ENCODE results near the gene STKLD1.

STKLD1 gene

DNA sequence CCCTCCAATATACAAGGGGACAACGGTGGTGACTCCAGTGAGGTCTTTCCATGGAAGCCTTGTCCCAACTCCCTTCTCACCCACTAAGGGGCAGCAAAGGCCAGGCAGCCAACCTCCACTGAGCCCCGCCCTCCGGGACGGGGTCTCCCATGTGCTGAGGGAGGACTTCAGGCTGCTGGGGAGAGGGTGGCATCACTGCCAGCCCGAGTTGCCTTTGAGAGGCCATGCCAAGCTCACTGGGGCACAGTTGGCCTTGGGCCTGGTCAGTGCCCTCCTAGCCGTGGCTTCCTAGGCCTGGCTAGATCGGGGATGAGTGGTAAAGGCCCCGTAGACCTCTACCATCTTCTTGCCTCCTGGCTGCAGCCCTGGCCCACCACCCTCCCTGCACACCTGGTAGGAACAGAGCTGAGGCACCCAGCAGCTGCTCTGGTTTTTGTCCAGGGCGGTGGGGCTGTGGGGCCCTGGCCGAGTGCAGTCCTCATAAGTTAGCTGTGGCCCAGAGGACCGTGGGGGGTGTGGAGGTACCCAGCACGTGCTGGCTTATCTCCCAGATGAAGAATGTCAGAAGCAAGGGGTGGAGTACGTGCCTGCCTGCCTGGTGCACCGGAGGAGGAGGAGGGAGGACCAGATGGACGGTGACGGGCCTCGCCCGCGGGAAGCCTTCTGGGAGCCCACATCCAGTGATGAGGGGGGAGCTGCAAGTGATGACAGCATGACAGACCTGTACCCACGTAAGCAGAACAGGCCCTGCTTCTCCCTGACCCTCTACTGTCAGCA, 16.6 kb upstream of the STKLD1 start:
- peaks cover 64% of the 10 kb centered on the region for H3K36me3 ChIP-seq (ENCODE audit: insufficient read depth, low read length)
- no peak overlapping the region for H3K4me3 ChIP-seq (ENCODE audit: low read length)
- H3K27me3 ChIP-seq (ENCODE audit: insufficient read depth, low read length), result no peaks in the 10 kb centered on the region
- no peak overlapping the region for H2AFZ ChIP-seq (ENCODE audit: low read depth, low read length)
- peaks cover 14% of the 10 kb centered on the region for H3K4me1 ChIP-seq (ENCODE audit: insufficient read depth, low read length)
- H3K9me3 ChIP-seq (ENCODE audit: low read length), result no peaks in the 10 kb centered on the region

DNA sequence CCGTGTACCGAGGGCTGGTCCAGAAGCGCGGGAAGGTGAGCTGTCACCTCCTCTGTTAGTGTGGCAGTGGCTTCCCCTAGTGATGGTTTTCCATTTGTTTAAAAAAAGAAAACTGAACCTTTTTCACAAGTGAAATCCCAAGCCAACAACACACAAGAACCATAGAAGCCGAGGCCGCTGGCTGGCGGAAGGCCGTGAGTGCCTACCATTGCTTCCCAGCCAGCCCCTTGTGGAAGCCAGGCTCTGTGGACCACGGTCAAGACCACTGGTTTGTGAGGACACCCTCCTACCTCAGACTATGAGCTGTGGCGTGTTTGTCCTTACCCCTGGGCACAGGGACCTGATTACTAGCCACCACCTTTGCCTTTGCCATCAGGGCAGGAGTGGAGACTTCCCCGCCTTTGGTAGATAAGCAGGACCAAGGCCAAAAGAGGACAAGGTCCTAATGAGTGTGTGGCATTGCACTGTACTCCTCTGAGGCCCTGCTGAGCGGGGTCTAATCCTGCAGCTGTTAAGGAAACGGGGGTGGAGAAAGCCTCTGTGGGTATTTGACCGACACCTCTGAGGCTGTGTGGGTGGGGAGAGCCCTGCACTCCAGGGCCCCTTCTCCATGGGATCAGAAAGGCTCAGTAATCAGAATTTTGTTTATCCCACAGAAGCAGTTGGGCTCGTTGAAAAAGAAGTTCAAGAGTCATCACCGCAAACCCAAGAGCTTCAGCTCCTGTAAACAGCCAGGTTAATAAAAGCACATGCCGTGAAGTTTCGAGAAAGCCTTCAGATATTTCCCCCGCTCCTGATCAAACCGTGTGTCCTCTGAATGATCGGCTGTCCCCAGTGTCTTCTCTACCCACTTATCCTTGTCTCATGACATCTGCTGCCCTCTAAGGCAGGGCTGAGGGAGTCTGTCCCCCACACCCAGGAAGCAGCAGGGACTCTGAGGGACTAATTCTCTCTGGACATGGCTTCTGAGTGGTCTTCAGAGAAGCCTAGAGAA, 15.5 kb upstream of the STKLD1 start:
- Histone ChIP-seq H3K4me1 (ENCODE audit: insufficient read depth, low read length) (peaks cover 12% of the 10 kb centered on the region), H3K36me3 (ENCODE audit: insufficient read depth, low read length) (peaks cover 72% of the 10 kb centered on the region), H3K4me3 (ENCODE audit: low read length) (no peak overlapping the region), H3K27me3 (ENCODE audit: insufficient read depth, low read length) (no peaks in the 10 kb centered on the region), H3K9me3 (ENCODE audit: low read length) (no peaks in the 10 kb centered on the region), H2AFZ (ENCODE audit: low read depth, low read length) (no peak overlapping the region)

DNA sequence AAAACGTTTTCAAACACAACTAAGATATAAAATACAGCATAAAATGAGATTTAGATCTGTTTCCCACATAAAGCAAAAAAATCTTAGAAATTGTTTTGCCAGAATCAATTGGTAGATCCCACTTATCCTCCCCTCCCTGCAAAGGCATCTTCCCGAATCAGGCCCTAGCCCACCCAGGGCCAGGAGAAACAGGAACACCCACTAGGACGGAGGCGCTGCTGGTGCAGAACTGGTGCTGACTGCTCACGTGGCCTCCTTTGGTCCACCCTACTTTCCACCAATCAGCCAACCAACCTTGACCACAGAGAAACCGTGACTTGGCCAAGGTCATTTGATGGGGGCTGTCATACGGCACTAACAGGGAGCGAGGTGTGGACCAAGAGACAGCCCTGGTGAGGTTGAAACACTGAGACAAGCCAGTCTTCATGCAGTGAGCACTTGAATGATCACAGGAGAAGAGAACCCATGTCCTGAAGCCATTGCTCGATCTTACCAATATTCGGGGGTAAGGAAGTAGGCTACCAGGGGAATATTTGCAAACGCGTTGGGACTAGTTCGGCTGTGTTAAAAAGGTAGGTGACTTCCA, 14.6 kb upstream of the STKLD1 start:
- Histone ChIP-seq H3K36me3 (ENCODE audit: insufficient read depth, low read length) (peaks cover 81% of the 10 kb centered on the region), H2AFZ (ENCODE audit: low read depth, low read length) (no peak overlapping the region), H3K4me3 (ENCODE audit: low read length) (no peak overlapping the region), H3K27me3 (ENCODE audit: insufficient read depth, low read length) (no peaks in the 10 kb centered on the region), H3K4me1 (ENCODE audit: insufficient read depth, low read length) (peaks cover 12% of the 10 kb centered on the region), H3K9me3 (ENCODE audit: low read length) (no peaks in the 10 kb centered on the region)

DNA sequence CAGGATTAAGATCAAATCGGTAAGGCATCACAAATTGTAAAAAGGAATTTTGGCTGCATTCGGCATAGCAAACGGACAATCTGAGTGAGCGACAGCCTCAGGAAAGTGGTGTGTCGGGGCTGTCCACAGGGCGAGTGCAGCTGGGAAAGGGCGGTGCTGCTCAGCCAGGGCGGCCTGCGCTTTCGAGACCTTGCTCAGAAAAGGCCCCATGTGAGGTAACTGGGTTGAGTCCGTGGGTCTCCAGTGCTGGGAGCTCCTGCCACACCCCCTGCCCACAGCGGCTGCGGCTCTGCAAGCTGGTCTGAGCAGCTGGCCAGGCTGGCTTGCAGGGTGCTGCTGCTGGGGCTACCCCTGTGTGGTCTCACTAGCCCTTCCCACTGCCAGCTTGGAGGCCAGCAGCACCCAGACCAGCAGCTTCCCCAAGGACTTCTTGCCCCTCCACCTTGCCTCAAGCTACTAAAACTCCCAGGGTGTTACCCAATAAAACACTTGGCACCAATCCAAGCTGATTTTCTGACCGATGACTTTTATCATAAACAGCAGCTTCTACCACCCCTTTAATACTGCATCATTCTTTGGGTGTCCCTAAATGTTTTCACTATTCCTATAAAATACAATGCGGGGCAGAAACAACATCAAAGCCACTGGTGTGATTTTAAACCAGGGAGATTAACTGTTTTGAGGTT, 13.7 kb upstream of the STKLD1 start:
- Histone ChIP-seq H3K27me3 (ENCODE audit: insufficient read depth, low read length) (no peaks in the 10 kb centered on the region), H3K4me3 (ENCODE audit: low read length) (no peak overlapping the region), H3K4me1 (ENCODE audit: insufficient read depth, low read length) (peaks cover 5% of the 10 kb centered on the region), H3K9me3 (ENCODE audit: low read length) (no peaks in the 10 kb centered on the region), H3K36me3 (ENCODE audit: insufficient read depth, low read length) (peaks cover 88% of the 10 kb centered on the region), H2AFZ (ENCODE audit: low read depth, low read length) (no peak overlapping the region)

DNA sequence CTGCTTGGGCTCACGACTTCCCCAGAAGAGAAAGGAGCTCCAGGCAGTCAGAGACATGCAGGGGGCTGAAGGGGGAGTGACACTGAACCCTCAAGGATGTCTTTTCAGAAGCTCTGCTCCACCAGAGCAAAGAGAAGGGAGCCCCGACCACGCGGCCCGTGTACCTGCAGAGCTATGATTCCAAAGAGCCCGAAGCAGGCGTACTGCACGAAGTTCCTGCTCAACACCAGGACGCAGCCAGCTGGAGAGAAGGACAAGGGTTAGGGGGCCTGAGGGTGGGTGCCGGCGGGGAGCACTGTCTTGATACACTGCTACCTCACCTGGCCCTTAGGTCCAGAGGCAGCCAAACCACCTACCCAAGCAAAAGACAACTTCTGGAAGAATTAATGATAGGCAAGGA, 9.7 kb upstream of the STKLD1 start:
- H3K9me3 ChIP-seq (ENCODE audit: low read length), result no peaks in the 10 kb centered on the region
- H2AFZ ChIP-seq (ENCODE audit: low read depth, low read length), result no peak overlapping the region
- peaks cover 68% of the 10 kb centered on the region for H3K36me3 ChIP-seq (ENCODE audit: insufficient read depth, low read length)
- H3K4me3 ChIP-seq (ENCODE audit: low read length), result no peak overlapping the region
- no peaks in the 10 kb centered on the region for H3K4me1 ChIP-seq (ENCODE audit: insufficient read depth, low read length)
- H3K27me3 ChIP-seq (ENCODE audit: insufficient read depth, low read length), result no peaks in the 10 kb centered on the region

DNA sequence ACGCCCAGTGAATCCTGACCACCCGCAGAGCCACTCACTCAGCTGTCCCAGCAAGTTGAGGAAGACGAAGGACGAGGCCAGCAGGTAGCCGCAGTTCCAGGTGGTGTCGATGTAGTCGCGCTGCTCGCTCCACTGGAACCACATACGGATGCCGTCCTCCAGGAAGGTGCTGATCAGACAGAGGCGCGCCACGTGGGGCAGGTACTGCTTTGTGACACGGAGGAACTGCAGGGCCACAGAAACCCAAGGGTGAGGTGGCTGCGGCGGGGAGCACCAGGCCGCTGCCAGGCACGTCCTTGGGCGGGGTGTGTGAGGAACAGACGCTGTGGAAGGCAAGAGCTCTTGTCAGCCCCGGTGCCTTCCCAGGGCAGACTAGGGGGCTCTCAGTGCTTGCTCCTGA, 8.9 kb upstream of the STKLD1 start:
- no peaks in the 10 kb centered on the region for H3K4me1 ChIP-seq (ENCODE audit: insufficient read depth, low read length)
- H3K36me3 ChIP-seq (ENCODE audit: insufficient read depth, low read length), result peaks cover 65% of the 10 kb centered on the region
- H3K9me3 ChIP-seq (ENCODE audit: low read length), result no peaks in the 10 kb centered on the region
- H3K27me3 ChIP-seq (ENCODE audit: insufficient read depth, low read length), result no peaks in the 10 kb centered on the region
- no peak overlapping the region for H2AFZ ChIP-seq (ENCODE audit: low read depth, low read length)
- no peak overlapping the region for H3K4me3 ChIP-seq (ENCODE audit: low read length)

DNA sequence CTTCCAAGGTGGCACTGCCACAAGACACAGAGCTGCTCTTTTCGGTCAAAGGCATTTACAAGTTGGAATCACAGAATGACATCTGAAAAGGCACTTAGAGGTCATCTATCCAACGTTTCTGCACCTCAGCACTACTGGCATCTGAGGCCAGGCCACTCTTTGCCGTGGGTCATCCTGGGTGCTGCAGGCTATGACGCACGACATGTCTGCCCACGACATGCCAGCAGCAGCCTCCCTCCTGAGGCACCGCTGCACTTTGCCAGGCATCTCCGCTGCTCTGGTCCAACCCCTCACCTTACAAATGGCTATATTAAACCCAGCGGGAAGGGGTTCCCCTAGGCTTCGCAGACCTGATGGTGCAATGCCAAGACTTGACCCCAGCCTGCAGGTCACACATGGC, 8.4 kb upstream of the STKLD1 start:
- H3K36me3 ChIP-seq (ENCODE audit: insufficient read depth, low read length), result peaks cover 65% of the 10 kb centered on the region
- H3K4me3 ChIP-seq (ENCODE audit: low read length), result no peak overlapping the region
- no peaks in the 10 kb centered on the region for H3K27me3 ChIP-seq (ENCODE audit: insufficient read depth, low read length)
- H3K9me3 ChIP-seq (ENCODE audit: low read length), result no peaks in the 10 kb centered on the region
- H3K4me1 ChIP-seq (ENCODE audit: insufficient read depth, low read length), result no peaks in the 10 kb centered on the region
- H2AFZ ChIP-seq (ENCODE audit: low read depth, low read length), result no peak overlapping the region

DNA sequence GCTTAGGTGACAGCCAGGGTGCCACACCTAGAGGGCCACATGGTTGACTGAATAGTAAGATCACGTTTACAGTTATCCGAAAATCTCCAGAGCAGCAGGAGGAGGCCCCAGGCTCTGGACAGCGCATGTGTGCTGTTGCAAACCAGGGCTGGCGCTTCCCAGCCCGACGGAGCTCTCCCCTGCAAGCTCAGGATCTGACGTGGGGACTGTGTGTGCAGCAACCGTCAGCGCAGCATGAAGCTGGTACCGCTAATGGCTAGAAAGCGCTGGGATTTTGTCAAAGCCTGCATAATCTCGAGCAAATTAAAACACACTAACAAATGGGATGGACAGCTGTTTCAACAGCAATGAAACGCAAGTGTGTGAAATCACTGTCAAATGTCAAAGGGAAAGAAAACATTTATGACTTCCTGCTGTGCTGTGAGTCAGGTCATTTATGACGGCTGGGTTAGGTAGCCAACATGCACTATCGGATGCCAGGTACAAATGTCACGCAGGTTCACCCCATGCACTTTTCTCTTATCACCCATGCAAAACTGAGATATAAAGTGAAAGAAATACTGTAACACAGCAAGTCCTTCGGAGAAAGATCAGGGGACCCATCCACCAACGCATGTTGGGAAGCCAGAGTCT, 7.8 kb upstream of the STKLD1 start:
- H3K9me3 ChIP-seq (ENCODE audit: low read length), result no peaks in the 10 kb centered on the region
- H2AFZ ChIP-seq (ENCODE audit: low read depth, low read length), result no peak overlapping the region
- H3K36me3 ChIP-seq (ENCODE audit: insufficient read depth, low read length), result peaks cover 63% of the 10 kb centered on the region
- H3K27me3 ChIP-seq (ENCODE audit: insufficient read depth, low read length), result no peaks in the 10 kb centered on the region
- no peaks in the 10 kb centered on the region for H3K4me1 ChIP-seq (ENCODE audit: insufficient read depth, low read length)
- H3K4me3 ChIP-seq (ENCODE audit: low read length), result no peak overlapping the region

DNA sequence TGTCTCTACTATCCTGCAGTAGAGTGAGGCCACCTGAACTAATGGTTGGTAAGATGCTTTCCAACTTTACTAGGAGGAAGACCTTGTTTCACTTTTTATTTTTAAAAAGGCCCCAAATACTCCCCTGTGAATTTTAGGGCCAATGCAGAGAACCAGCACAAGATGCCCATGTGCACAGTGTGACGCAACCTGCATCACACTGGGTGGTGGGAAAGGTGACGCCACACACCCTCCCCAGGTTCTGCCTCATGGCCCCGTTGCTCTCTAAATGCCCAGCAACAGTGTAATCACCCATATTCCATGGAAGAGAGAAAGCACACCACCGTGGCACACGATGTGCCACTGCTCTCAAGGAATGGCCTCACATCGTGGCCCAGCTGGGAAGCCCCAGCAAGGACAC, 6.7 kb upstream of the STKLD1 start:
- Histone ChIP-seq H3K27me3 (ENCODE audit: insufficient read depth, low read length) (no peaks in the 10 kb centered on the region), H3K4me3 (ENCODE audit: low read length) (no peak overlapping the region), H3K4me1 (ENCODE audit: insufficient read depth, low read length) (no peaks in the 10 kb centered on the region), H2AFZ (ENCODE audit: low read depth, low read length) (no peak overlapping the region), H3K36me3 (ENCODE audit: insufficient read depth, low read length) (peaks cover 53% of the 10 kb centered on the region), H3K9me3 (ENCODE audit: low read length) (no peaks in the 10 kb centered on the region)

DNA sequence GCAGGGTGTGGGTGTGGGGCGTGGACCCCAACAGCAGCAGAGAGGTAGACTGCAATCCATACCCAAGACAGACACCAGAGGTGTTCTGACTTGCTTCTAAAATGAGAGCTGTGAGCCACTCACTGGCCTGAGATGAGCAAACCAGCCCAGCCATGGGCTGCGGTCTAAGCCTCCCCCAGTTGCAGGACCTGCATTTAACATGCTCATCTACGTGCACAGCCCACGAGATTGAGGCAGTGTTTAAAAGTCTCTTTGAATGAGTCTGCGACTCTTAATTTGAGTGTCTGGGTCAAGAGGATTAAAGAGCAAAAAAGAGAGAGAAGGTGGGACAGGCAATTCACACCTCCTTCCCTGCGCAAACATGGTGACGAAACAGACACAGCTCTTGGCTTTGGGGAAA, 6.2 kb upstream of the STKLD1 start:
- peaks cover 5% of the 10 kb centered on the region for H3K4me1 ChIP-seq (ENCODE audit: insufficient read depth, low read length)
- peaks cover 53% of the 10 kb centered on the region for H3K36me3 ChIP-seq (ENCODE audit: insufficient read depth, low read length)
- H3K27me3 ChIP-seq (ENCODE audit: insufficient read depth, low read length), result no peaks in the 10 kb centered on the region
- H3K4me3 ChIP-seq (ENCODE audit: low read length), result no peak overlapping the region
- no peaks in the 10 kb centered on the region for H3K9me3 ChIP-seq (ENCODE audit: low read length)
- H2AFZ ChIP-seq (ENCODE audit: low read depth, low read length), result no peak overlapping the region

DNA sequence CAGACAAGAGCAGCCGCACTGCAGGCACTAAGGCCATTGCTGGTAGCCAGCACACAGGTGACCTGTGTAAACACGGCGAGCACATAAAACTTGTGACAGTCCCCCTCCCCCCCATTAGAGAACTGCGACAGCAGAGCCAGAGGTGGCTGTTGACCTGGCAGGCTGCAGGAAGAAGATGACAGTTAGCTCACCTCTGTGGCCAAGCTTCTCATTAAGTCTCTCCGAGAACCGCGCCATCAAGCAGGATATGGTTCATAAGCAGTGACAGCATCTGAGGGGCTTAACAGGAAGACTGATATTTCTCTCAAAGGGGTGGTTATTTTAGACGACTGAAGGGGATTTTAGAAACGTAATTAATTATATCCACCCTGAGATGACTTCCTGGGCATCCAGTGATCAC, 5.5 kb upstream of the STKLD1 start:
- Histone ChIP-seq H2AFZ (ENCODE audit: low read depth, low read length) (no peak overlapping the region), H3K36me3 (ENCODE audit: insufficient read depth, low read length) (peaks cover 45% of the 10 kb centered on the region), H3K4me1 (ENCODE audit: insufficient read depth, low read length) (peaks cover 6% of the 10 kb centered on the region), H3K9me3 (ENCODE audit: low read length) (no peaks in the 10 kb centered on the region), H3K4me3 (ENCODE audit: low read length) (no peak overlapping the region), H3K27me3 (ENCODE audit: insufficient read depth, low read length) (no peaks in the 10 kb centered on the region)

DNA sequence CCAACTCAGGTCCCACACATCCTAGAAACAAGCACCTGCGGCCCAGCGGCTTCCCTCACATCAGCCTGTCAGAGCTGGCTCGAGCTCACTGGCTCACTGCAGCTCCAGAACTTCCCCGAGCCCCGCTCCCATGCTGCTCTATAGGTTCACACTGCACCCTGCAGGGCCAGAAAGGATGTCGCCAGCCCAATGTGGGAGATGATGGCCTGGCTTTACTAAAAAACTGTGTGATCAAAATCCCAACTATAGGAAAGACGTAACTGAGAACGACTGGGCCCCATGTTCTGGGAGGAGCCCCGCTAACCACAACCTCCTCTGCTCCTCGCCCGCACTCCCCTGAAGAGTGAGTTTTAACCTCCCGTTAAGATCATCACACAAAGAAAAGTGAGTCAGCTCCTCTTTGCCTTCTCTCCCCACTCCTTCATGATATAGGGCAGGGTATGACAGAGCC, 4.9 kb upstream of the STKLD1 start:
- H3K36me3 ChIP-seq (ENCODE audit: insufficient read depth, low read length), result peaks cover 39% of the 10 kb centered on the region
- H2AFZ ChIP-seq (ENCODE audit: low read depth, low read length), result no peak overlapping the region
- peaks cover 6% of the 10 kb centered on the region for H3K4me1 ChIP-seq (ENCODE audit: insufficient read depth, low read length)
- H3K9me3 ChIP-seq (ENCODE audit: low read length), result no peaks in the 10 kb centered on the region
- H3K4me3 ChIP-seq (ENCODE audit: low read length), result no peak overlapping the region
- no peaks in the 10 kb centered on the region for H3K27me3 ChIP-seq (ENCODE audit: insufficient read depth, low read length)

All from neuron (in vitro differentiated cells).